HUES64 (cell line): Measurements from ENCODE around the gene SMIM22.
"Not testable (repeated sequence)": the region's sequence is repeated elsewhere in the genome, so short reads cannot be mapped to it uniquely, and the experiment has no call there.

Experiments
- H3K27ac ChIP-seq: 2 replicates; pipeline ENCODE4 v1.7.0; 2013; ENCODE audit warnings: low read depth, low read length, inconsistent platforms
- H3K27me3 ChIP-seq: 2 replicates; pipeline ENCODE4 v1.6.1; 2013; ENCODE audit warnings: mild to moderate bottlenecking, low read length; ENCODE audit not compliant: insufficient read depth
- H3K36me3 ChIP-seq: 2 replicates; pipeline ENCODE4 v1.6.1; 2013; ENCODE audit warnings: mild to moderate bottlenecking, low read length; ENCODE audit not compliant: insufficient read depth
- H3K4me1 ChIP-seq: 2 replicates; pipeline ENCODE4 v1.6.1; 2013; ENCODE audit warnings: mild to moderate bottlenecking, low read length, moderate library complexity; ENCODE audit not compliant: insufficient read depth
- H3K4me3 ChIP-seq: 2 replicates; pipeline ENCODE4 v1.5.1; 2013; ENCODE audit warnings: mild to moderate bottlenecking, low read length, moderate library complexity
- H3K9ac ChIP-seq: 2 replicates; pipeline ENCODE4 v1.6.1; 2013; ENCODE audit warnings: mild to moderate bottlenecking, low read depth, low read length
- H3K9me3 ChIP-seq: 2 replicates; pipeline ENCODE4 v1.6.1; 2013; ENCODE audit warnings: low read depth, low read length; ENCODE audit not compliant: insufficient read depth
- WGBS: fragments of 150-250, 120-280 bp; methylation state at CpG from one replicate; pipeline ENCODE4 v1.1.7; 2013; ENCODE audit warnings: missing lambda C conversion rate; 5-methylcytosine and 5-hydroxymethylcytosine counted together

SMIM22 gene

GRCh38 chr16:4772351-4772750, 22.8 kb upstream of the SMIM22 start:
- no peak overlapping the region for H3K4me3 ChIP-seq
- no peak overlapping the region for H3K9ac ChIP-seq
- no peak overlapping the region for H3K27ac ChIP-seq
- no peaks in the 10 kb centered on the region; the same call in 1 of the 2 replicates for H3K9me3 ChIP-seq
- H3K4me1 ChIP-seq = no peaks in the 10 kb centered on the region
- no peaks in the 10 kb centered on the region for H3K27me3 ChIP-seq
- 90% methylated on average over 5 of the region's 5 CpGs for WGBS
- H3K36me3 ChIP-seq = no peaks in the 10 kb centered on the region

DNA sequence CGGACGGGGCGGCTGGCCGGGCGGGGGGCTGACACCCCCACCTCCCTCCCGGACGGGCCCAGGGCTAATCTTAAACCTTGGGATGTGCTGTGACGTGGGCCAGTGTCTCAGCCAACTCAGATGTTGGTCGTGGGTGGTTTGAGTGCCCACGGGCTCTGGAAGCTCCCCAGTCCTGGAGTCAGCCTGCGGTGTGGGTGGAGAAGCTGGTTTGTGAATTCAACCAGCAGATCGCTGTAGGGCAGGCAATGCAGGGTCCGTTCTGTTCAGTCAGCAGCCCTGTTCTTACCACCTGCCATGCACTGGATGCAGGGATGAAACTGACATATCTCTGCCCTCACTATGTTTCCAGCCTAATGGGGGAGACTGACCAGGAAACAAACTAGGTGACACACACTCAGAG, 20.2 kb upstream of the SMIM22 start:
- Histone ChIP-seq H3K4me3 (no peak overlapping the region), H3K9ac (no peak overlapping the region), H3K27me3 (no peaks in the 10 kb centered on the region), H3K9me3 (no peaks in the 10 kb centered on the region; the same call in 1 of the 2 replicates), H3K4me1 (no peaks in the 10 kb centered on the region), H3K27ac (no peak overlapping the region), H3K36me3 (no peaks in the 10 kb centered on the region)
- WGBS = 93% methylated on average over 13 of the region's 13 CpGs

DNA sequence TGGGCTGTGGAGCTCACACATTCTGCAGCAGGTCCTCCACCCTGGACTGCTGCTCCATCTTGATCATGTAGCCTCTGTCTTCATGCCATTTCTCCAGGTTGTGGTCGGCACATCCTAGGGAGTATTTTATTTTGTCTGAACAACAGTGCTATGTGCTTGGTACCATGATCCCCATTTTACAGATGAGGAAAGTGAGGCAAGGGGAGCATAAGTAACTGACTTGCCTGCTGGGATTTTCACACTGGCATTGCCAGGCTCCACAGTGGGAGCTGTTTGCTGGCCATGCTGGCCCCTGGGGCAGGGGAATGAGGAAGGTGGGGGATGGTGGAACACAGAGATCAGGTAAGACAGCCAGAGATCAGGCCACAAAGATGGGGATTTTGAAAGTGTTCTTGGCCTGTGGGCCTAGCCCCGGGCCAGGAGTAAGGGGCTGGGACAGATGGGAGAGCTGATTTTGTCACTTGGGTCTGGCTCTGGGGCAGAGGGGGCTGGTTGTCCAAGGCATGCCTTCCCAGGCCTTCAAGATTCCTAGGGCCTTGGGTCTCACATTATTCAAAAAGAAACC, 18.9 kb upstream of the SMIM22 start:
- no peaks in the 10 kb centered on the region for H3K27me3 ChIP-seq
- H3K36me3 ChIP-seq = no peaks in the 10 kb centered on the region
- H3K9ac ChIP-seq = no peak overlapping the region
- H3K4me1 ChIP-seq = no peaks in the 10 kb centered on the region
- H3K9me3 ChIP-seq = no peaks in the 10 kb centered on the region; the same call in 1 of the 2 replicates
- H3K4me3 ChIP-seq = no peak overlapping the region
- WGBS = 98% methylated on average over 2 of the region's 2 CpGs
- H3K27ac ChIP-seq = no peak overlapping the region

DNA sequence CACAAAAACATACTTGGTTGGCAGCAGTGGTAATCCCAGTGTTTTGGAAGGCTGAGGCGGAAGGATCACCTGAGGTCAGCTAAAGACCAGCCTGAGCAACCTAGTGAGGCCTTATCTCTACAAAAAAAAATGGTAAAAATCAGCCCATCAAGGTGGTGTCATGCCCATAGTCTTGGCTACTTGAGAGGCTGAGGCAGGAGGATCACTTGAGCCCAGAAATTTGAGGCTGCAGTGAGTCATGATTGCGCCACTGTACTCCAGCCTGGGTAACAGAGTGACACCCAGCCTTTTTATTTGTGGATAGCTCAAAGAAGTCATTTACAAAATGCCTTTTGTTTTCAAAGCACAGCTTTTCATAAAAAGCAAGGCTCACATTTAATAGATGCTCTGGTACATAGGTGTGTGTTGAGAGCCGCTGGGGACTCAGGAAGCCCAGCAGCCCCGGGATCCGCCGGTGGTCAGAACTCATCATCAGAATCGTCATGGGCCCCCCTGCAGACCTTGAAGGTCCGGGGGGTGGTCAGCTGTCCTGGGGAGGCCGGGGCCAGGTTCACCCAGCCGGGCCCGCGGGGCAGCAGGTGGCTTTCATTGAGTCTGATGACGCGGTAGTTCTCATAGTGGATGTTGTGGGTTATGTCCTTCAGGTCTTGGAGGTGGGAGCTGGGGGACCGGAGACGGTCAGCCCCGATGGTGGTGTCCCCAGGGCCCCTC, 17.7 kb upstream of the SMIM22 start:
- no peaks in the 10 kb centered on the region for H3K36me3 ChIP-seq
- H3K9me3 ChIP-seq = no peaks in the 10 kb centered on the region; the same call in 1 of the 2 replicates
- no peak overlapping the region for H3K9ac ChIP-seq
- WGBS = 89% methylated on average over 17 of the region's 17 CpGs
- H3K27ac ChIP-seq = no peak overlapping the region
- no peaks in the 10 kb centered on the region for H3K27me3 ChIP-seq
- H3K4me1 ChIP-seq = no peaks in the 10 kb centered on the region
- no peak overlapping the region for H3K4me3 ChIP-seq

DNA sequence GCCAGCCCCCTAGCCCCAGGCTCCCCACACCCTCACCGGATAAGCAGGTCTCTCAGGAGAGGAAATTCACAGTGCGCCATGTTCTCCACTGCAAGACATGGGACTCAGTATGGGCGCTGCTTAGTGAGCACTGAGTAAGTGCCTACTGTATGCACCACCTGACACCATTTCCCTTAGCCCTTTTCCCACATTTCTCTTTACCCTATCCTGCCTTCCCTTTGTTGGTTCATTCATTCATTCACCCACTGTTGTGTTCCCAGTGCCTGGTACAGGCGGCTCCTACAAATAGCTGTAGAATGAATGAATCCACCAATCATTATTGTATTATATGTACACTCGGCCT, 17.1 kb upstream of the SMIM22 start:
- Histone ChIP-seq H3K9me3 (no peaks in the 10 kb centered on the region; the same call in 1 of the 2 replicates), H3K9ac (no peak overlapping the region), H3K27ac (no peak overlapping the region), H3K4me3 (no peak overlapping the region), H3K4me1 (no peaks in the 10 kb centered on the region), H3K27me3 (no peaks in the 10 kb centered on the region), H3K36me3 (no peaks in the 10 kb centered on the region)
- WGBS = 94% methylated on average over 5 of the region's 5 CpGs

DNA sequence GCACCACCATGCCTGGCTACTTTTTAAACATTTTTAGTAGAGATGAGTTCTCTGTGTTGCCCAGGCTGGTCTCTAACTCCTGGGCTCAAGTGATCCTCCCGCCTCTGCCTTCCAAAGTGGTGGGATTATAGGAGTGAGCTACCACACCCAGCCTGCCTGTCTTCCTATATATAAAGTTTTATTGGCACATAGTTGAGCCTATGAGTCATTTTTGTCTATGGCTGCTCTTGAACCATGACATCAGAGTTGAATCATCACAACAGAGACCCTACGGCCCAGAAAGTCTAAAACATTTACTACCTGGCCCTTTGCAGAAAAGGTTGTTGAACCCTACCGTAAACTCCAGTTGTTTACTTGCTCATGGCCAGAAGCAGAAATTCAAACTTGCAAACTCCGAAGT, 14.9 kb upstream of the SMIM22 start:
- H3K27ac ChIP-seq = no peak overlapping the region
- H3K27me3 ChIP-seq = no peaks in the 10 kb centered on the region
- no peaks in the 10 kb centered on the region; the same call in 1 of the 2 replicates for H3K9me3 ChIP-seq
- H3K4me3 ChIP-seq = no peak overlapping the region
- H3K9ac ChIP-seq = no peak overlapping the region
- H3K4me1 ChIP-seq = no peaks in the 10 kb centered on the region
- 87% methylated on average over 4 of the region's 4 CpGs for WGBS
- no peaks in the 10 kb centered on the region for H3K36me3 ChIP-seq

DNA sequence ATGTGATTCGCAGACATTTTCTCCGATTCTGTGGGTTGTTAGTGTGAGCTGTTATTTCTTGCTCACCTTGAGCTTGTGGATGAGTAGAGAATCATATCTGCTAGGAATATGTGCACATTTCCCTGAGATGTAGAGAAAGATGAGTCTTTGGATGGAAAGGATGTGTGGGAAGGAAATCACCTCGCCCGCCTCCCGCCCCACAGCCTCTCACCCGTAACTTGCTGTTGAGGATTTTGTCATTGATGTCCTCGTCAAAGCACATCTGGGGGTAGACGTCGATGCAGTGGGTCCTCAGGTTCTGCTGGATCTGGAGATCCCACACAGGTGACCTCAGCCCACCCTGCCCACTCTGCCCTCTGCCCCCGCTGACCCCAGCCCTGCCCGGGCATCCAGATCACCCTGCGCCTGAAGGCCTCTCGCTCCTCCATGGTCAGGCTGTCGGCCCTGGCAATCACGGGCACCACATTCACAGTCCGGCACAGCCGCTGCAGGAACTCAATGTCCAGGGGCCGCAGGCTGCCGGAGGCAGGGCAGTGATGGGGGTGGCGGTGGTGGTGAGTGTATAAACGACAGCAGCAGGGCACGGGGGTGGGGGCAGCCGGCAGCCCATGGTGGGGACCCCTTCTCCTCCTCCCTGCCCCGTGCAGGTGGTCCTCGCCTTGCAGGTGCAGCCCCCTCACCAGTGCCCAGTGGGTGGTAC, 11.8 kb upstream of the SMIM22 start:
- WGBS = 95% methylated on average over 25 of the region's 25 CpGs
- no peak overlapping the region for H3K27ac ChIP-seq
- no peak overlapping the region for H3K4me3 ChIP-seq
- peaks cover 8% of the 10 kb centered on the region for H3K4me1 ChIP-seq
- no peaks in the 10 kb centered on the region for H3K27me3 ChIP-seq
- H3K9ac ChIP-seq = no peak overlapping the region
- no peaks in the 10 kb centered on the region for H3K36me3 ChIP-seq
- H3K9me3 ChIP-seq = no peaks in the 10 kb centered on the region

GRCh38 chr16:4783951-4784336, 11.2 kb upstream of the SMIM22 start:
- Histone ChIP-seq H3K4me3 (no peak overlapping the region), H3K9ac (no peak overlapping the region)

GRCh38 chr16:4784444-4784987, 10.7 kb upstream of the SMIM22 start:
- not testable (repeated sequence) for H3K9me3 ChIP-seq, H3K27me3 ChIP-seq, H3K9ac ChIP-seq, H3K27ac ChIP-seq, H3K4me1 ChIP-seq, H3K36me3 ChIP-seq, H3K4me3 ChIP-seq
- 96% methylated on average over 13 of the region's 14 CpGs for WGBS

More at GRCh38 chr16:4783951-4784336, 11.2 kb upstream of the SMIM22 start:
- no peaks in the 10 kb centered on the region for H3K9me3 ChIP-seq
- H3K27me3 ChIP-seq = no peaks in the 10 kb centered on the region
- no peak overlapping the region for H3K27ac ChIP-seq
- 82% methylated on average over 16 of the region's 16 CpGs for WGBS
- H3K4me1 ChIP-seq = peaks cover 8% of the 10 kb centered on the region
- no peaks in the 10 kb centered on the region for H3K36me3 ChIP-seq

GRCh38 chr16:4785758-4786433, 9.3 kb upstream of the SMIM22 start:
- Histone ChIP-seq H3K4me3 (no peak overlapping the region), H3K4me1 (peaks cover 8% of the 10 kb centered on the region)
- WGBS = 95% methylated on average over 19 of the region's 23 CpGs

GRCh38 chr16:4787068-4787467, 8.1 kb upstream of the SMIM22 start:
- no peaks in the 10 kb centered on the region for H3K27me3 ChIP-seq
- H3K9ac ChIP-seq = no peak overlapping the region
- H3K27ac ChIP-seq = no peak overlapping the region

More at GRCh38 chr16:4785758-4786433, 9.3 kb upstream of the SMIM22 start:
- no peaks in the 10 kb centered on the region for H3K27me3 ChIP-seq
- no peak overlapping the region for H3K9ac ChIP-seq
- no peaks in the 10 kb centered on the region for H3K9me3 ChIP-seq
- no peaks in the 10 kb centered on the region for H3K36me3 ChIP-seq
- H3K27ac ChIP-seq = no peak overlapping the region

More at GRCh38 chr16:4787068-4787467, 8.1 kb upstream of the SMIM22 start:
- 93% methylated on average over 8 of the region's 8 CpGs for WGBS
- H3K36me3 ChIP-seq = no peaks in the 10 kb centered on the region
- peaks cover 8% of the 10 kb centered on the region for H3K4me1 ChIP-seq
- H3K9me3 ChIP-seq = no peaks in the 10 kb centered on the region
- H3K4me3 ChIP-seq = no peak overlapping the region
